PC-9 (cell line): ENCODE results near the gene KCNK13. TPM values are rescaled to one million over a fixed set of nuclear protein-coding genes. Genes with fewer than 3 reads are reported as not detected.
"Not testable (repeated sequence)": the region's sequence is repeated elsewhere in the genome, so short reads cannot be mapped to it uniquely, and the experiment has no call there.

Experiments used
- BruUV-seq: library from RNA; stranded (reverse); fragments of 400-500 nt; replicated peaks from 2 replicates; lab custom pipeline; 2021; lab: Mats Ljungman, UMichigan
- CTCF ChIA-PET: fragments of 300-600 bp; sonication (Branson Sonifier 250); formaldehyde crosslinking; loops from one replicate; lab custom pipeline; 2022; ENCODE audit warnings: antibody characterized with exemption; lab: Charles Lee
- POLR2A ChIA-PET: fragments of 300-600 bp; sonication (Branson Sonifier 250); formaldehyde crosslinking; loops from one replicate; lab custom pipeline; 2022; ENCODE audit warnings: antibody characterized with exemption; ENCODE audit not compliant: unreplicated experiment; lab: Charles Lee
- DNase-seq, 2 experiments: peaks; one replicate each; pipeline versions ENCODE4 v3.0.0 to v3.0.0-alpha.2; 2015 to 2022; ENCODE audit warnings: mixed read lengths in 1 of 2
- H2AFZ ChIP-seq: fragments of 200-600 bp; sonication (generic); 2 replicates; pipeline ENCODE4 v1.8.1; 2017; ENCODE audit warnings: antibody characterized with exemption
- H3F3A ChIP-seq: fragments of 200-600 bp; sonication (generic); 2 replicates; pipeline ENCODE4 v1.8.1; 2017; ENCODE audit warnings: antibody characterized with exemption, mild to moderate bottlenecking, low read depth; ENCODE audit not compliant: insufficient read depth
- H3K27ac ChIP-seq: fragments of 200-600 bp; sonication (generic); 2 replicates; pipeline ENCODE4 v1.6.1; 2016; ENCODE audit warnings: mixed run types
- H3K27me3 ChIP-seq: fragments of 200-600 bp; sonication (generic); 2 replicates; pipeline ENCODE4 v1.6.1; 2016; ENCODE audit warnings: low read depth, mixed run types; ENCODE audit not compliant: insufficient read depth
- H3K36me3 ChIP-seq: fragments of 200-600 bp; sonication (generic); 2 replicates; pipeline ENCODE4 v1.6.1; 2016; ENCODE audit warnings: low read depth, mixed run types
- H3K4me1 ChIP-seq: fragments of 200-600 bp; sonication (generic); replicated peaks from 2 replicates; pipeline ENCODE4 v1.6.1; 2016; ENCODE audit warnings: mixed run types; ENCODE audit not compliant: insufficient read depth
- H3K4me2 ChIP-seq: fragments of 200-600 bp; sonication (generic); 2 replicates; pipeline ENCODE4 v1.6.1; 2017; ENCODE audit warnings: mixed run types
- H3K4me3 ChIP-seq: fragments of 200-600 bp; sonication (generic); 2 replicates; pipeline ENCODE4 v1.6.1; 2016; ENCODE audit warnings: mixed run types
- H3K79me2 ChIP-seq: fragments of 200-600 bp; sonication (generic); 2 replicates; pipeline ENCODE4 v1.6.1; 2017; ENCODE audit warnings: low read depth, mixed run types
- H3K9me2 ChIP-seq: fragments of 200-600 bp; sonication (generic); 2 replicates; pipeline ENCODE4 v1.8.1; 2017; ENCODE audit warnings: mild to moderate bottlenecking; ENCODE audit not compliant: insufficient read depth
- H3K9me3 ChIP-seq: fragments of 200-600 bp; sonication (generic); 2 replicates; pipeline ENCODE4 v1.8.1; 2016; ENCODE audit warnings: low read depth; ENCODE audit not compliant: insufficient read depth
- H4K20me1 ChIP-seq: fragments of 200-600 bp; sonication (generic); 2 replicates; pipeline ENCODE4 v1.8.1; 2017; ENCODE audit not compliant: insufficient read depth
- CTCF ChIP-seq: fragments of 200-600 bp; sonication (generic); conservative IDR thresholded peaks from 2 replicates; pipeline ENCODE4 v1.6.1; 2017; ENCODE audit warnings: mixed run types, antibody characterized with exemption, mild to moderate bottlenecking, moderate library complexity
- EZH2 ChIP-seq: fragments of 200-600 bp; sonication (generic); IDR thresholded peaks from 2 replicates; pipeline ENCODE4 v1.8.0; 2017; ENCODE audit warnings: antibody characterized with exemption, low read depth
- intact Hi-C: fragments of 100-400 bp; cut with micrococcal nuclease; formaldehyde crosslinking; loops from one replicate; pipeline ENCODE4 v1.10.0; 2022; ENCODE audit not compliant: unreplicated experiment
- total RNA-seq: library from RNA; stranded (reverse); gene quantifications from 2 replicates; pipeline ENCODE4 v1.2.3, GENCODE V29; 2021

Gene KCNK13
- total RNA-seq, 1 experiment from 2014 or later, result not detected

GRCh38 chr14:90228478-90228877, 166.7 kb downstream of the KCNK13 start:
- H3K9me2 ChIP-seq, result no peaks in the 10 kb centered on the region
- H4K20me1 ChIP-seq, result no peaks in the 10 kb centered on the region
- ChIA-PET CTCF (no interaction called here), POLR2A (no interaction called here)
- no peak overlapping the region for H3K4me3 ChIP-seq
- no peaks in the 10 kb centered on the region for H3K4me1 ChIP-seq
- no peak overlapping the region for H3K27ac ChIP-seq
- intact Hi-C loops, result no loop called here
- H3K79me2 ChIP-seq, result no peaks in the 10 kb centered on the region
- no peaks in the 10 kb centered on the region for H3K9me3 ChIP-seq
- no peak for DNase-seq
- H2AFZ ChIP-seq, result no peak overlapping the region
- H3F3A ChIP-seq, result no peaks in the 10 kb centered on the region
- no peaks in the 10 kb centered on the region for H3K36me3 ChIP-seq
- TF ChIP-seq CTCF (no peak), EZH2 (no peak)
- H3K4me2 ChIP-seq, result no peak overlapping the region
- H3K27me3 ChIP-seq, result peaks cover 18% of the 10 kb centered on the region; the same call in 1 of the 2 replicates
- no TSS peak for BruUV-seq

GRCh38 chr14:90229942-90230341, 168.1 kb downstream of the KCNK13 start:
- H3F3A ChIP-seq, H3K4me3 ChIP-seq, CTCF ChIA-PET, DNase-seq, H2AFZ ChIP-seq, H3K4me2 ChIP-seq, H3K79me2 ChIP-seq, H4K20me1 ChIP-seq, H3K36me3 ChIP-seq, H3K27ac ChIP-seq, intact Hi-C loops, H3K9me2 ChIP-seq, BruUV-seq, POLR2A ChIA-PET, H3K9me3 ChIP-seq, H3K4me1 ChIP-seq: not testable (repeated sequence)
- H3K27me3 ChIP-seq, result peaks cover 11% of the 10 kb centered on the region; the same call in 1 of the 2 replicates

Other genes with a start within 250 kb of the KCNK13 start
- 8.4 and 10.3 TPM in 2 replicates for gene EFCAB11, start 107.3 kb upstream of the KCNK13 start, total RNA-seq
- gene TDP1, start 106.1 kb upstream of the KCNK13 start, total RNA-seq, result 12.6 and 12.8 TPM in 2 replicates
- gene PSMC1, start 194.6 kb downstream of the KCNK13 start, total RNA-seq, result 50.8 and 55.4 TPM in 2 replicates